Measurements from ENCODE around the gene MAPK4.

The MAPK4 gene

DNA sequence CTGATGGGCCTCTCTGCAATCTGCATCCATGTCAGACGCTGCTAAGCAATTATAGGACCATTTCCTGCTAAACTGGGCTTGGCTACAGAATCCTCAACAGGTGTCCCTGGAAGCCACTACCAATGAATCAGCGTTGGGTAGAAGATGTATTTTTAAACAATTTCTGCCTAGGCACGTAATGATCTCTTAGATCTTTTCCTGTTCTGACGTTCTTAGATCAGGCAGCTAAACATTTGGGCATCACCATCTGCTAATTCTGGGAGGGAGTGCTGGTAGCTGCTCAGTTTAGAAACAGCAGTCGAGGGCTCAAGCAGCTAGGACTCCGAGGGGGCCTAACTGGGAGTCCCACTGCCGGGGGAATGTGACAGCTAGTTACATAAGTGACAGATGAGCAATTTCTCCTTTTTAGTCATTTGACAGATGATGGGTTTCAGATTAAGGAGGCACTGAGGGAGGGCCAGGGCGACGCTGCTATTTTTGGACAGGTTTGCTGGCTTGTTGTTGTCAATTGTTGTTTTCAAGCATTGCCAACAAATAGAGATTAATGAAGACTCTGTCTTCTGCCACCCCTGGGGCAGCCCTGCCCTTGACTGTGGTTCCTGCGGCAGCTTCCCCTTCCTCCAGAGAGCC lies 167.2 kb downstream of the MAPK4 start:
- DNase-seq: no peak

DNA sequence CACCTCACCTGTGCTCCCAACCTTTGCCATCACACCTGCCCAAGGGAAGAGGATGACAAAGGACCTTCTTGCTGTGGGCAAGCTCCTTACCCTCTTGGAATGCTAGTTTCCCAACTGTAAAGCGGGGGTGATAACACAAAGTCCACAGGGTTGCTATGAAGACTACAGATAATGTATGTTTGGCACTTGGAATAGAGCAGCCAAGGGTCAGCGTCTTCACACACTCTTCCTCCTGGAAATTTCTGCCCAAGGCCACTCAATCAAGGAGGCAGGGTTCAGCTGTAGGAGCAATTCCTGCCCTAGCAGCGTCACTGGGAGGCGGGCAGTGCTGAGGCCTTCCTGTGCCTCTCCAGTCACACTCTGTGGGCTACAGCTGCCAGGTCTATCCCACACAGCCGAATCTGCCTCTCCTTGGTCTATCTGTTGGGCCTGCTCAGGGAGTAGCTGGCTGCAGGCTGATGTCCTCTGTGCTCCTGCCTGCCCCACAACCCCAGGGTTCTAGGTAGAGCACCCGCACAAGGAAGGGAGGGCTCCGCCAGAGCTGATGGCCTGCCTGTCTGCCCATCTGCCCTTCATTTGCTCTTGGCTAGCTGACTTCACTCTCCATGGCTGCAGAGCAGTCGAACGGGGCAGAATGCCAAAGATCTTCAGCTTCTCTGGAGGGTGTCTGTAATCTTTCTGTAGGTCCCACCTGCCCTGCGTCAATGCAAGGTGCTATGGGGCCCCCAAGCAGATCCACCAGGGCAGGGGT lies 168.0 kb downstream of the MAPK4 start:
- DNase-seq: peak; percentile 13

DNA sequence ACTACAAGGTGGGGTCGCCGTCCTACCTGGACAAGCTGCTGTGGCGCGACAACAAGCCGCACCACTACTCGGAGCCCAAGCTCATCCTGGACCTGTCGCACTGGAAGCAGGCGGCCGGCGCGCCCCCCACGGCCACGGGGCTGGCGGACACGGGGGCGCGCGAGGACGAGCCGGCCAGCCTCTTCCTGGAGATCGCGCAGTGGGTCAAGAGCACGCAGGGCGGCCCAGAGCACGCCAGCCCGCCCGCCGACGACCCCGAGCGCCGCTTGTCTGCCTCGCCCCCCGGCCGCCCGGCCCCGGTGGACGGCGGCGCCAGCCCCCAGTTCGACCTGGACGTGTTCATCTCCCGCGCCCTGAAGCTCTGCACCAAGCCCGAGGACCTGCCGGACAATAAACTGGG lies 169.5 kb downstream of the MAPK4 start:
- DNase-seq: no peak

DNA sequence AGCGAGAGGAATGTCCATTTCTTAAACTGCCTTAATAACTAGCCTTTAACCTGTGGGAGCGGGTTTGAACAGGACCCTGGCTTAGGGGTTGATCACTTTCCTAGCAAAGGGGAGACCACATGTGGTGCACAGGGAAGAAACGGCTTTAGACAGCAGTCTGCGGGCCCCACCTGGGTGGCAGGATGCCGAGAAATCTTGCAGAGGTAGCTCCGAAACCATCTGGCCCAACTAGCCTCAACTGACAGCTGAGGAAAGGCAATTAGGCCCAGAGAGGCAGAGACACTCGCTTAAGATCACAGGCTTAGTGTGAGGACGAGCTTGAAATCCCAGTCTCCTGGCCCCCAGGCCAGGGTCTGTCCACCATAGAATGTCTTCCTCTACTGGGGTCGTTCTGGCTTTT lies 170.1 kb downstream of the MAPK4 start:
- DNase-seq: no peak

DNA sequence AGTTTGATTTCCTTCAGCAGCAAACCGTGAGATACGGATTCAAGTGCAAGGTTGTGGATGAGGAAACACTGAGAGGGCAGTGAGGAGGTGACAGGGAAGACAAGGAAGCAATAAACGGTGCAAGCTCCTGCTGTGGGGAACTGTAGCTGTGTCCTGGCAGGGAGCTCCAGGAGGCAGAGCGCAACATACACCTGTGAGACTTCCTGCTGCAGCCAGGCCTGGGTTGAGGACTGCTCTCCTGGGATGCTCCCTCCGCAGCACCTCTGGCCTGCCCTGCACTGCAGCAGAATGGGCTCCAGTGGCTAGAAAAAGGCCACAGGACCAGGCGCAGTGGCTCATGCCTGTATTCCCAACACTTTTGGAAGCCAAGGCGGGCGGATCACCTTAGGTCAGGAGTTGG lies 174.5 kb downstream of the MAPK4 start:
- DNase-seq: no peak

DNA sequence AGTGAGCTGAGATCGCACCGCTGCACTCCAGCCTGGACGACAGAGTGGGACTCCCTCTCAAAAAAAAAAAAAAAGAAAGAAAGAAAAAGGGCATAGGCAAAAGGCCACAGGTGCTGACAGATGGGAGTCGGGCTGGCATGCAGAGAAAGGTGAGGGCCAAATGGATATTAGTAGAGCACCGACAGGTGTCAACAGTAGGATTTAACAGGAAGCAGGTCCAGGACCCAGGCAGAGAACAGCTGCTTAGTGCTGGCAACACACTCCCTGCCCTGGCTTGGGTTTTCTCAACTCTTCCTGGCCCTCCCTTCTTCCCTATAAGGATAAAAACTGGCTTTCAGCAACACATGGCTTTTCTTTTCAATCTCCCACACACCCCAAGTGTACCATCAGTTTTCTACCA lies 175.0 kb downstream of the MAPK4 start:
- no peak for DNase-seq

DNA sequence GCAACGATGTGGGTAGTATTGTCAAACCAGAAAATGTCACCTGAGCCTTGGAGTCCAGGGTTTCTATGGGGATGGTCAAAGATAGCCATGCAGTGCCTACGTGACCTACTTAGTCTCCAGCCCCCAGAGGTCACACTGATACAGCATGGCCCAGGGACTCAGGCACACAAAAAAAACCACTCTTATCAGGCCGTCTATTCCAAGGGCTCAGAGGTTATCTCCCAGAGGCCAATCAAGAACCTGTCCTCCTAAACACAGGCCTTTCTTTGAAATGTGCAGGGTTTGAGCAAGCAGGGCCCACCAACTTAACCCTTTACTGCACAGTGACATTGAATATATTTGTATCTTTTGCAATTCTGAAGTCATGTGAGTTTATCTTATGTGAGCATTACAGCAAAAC lies 177.2 kb downstream of the MAPK4 start:
- DNase-seq: no peak

DNA sequence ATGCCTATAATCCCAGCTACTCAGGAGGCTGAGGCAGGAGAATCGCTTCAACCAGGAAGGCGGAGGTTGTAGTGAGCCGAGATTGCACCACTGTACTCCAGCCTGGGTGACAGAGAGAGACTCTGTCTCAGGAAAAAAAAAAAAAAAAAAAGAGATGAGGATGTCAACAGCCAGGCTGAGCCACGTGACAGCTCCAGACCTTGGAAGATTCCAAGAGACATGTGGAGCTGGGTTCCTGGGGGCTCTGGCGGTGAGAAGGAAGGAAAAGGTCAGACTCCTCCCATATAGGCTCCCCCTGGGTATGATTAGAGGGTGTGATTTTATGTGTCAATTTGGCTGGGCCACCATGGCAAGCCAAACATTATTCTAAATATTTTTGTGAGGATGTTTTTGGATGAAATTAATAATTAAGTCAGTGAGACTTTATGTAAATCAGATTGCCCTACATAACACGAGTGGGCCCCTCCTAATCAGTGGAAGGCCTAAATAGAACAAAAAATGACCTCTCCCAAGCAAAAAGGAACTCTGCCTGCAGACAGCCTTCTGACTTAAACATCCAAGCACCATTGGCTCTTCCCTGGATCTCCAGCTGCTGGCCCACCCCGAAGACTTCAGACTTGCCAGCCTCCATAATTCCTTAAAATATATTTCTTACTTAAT lies 178.3 kb downstream of the MAPK4 start:
- no peak for DNase-seq

DNA sequence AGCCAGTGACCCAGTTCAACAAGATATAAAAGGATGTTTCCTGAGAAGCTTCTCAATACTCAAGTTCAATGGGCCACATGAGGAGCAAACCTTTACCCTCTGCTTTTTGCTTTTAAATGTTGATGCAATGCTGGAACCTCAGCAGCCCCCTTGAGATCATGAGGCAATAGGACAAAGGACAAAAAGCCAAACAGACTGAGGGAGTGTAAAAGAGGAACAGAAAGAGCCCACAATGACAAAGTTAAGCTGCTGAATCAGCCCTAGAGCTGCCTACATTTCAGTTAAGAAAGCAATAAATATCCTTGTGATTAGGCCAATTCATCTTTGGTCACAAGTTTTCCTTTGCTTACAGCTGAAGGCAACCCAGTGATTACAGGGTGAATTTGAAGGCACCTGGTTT lies 183.1 kb downstream of the MAPK4 start:
- DNase-seq: no peak

DNA sequence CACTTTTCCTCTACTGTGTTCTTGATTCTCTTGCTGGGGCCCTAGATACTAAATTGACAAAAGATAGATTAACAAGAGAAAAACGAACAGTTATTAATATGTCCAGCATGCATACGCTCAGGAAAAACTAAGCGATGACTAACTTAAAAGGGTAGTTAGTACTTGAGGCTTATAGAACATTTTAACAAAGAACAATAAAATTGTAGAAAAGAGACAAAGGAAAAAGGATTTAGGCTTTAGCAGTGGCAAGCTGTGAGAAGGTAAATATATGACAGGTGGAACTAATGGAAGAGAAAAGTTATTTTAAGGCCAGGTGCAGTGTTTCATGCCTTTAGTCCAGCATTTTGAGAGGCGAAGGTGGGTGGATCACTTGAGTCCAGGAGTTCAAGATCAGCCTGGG lies 184.4 kb downstream of the MAPK4 start:
- no peak for DNase-seq

DNA sequence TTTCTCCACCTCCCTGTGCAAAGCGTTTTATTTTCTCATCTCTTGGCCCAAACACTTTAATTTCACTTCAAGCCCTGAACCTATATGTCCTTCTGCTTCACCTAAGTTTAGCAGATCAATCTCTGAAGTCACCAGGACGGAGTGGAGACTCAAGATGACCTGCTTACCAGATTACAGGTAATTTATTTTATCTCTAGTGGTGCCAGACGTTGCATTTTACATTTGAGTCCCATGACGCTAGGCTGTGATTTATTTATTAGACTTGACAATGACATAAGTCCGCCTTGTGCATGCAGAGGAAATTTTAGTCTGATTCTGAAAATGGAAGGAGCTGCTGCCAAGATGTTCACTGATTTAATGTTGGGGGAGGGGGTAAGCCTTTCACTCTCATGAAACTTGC lies 186.1 kb downstream of the MAPK4 start:
- DNase-seq: no peak

DNA sequence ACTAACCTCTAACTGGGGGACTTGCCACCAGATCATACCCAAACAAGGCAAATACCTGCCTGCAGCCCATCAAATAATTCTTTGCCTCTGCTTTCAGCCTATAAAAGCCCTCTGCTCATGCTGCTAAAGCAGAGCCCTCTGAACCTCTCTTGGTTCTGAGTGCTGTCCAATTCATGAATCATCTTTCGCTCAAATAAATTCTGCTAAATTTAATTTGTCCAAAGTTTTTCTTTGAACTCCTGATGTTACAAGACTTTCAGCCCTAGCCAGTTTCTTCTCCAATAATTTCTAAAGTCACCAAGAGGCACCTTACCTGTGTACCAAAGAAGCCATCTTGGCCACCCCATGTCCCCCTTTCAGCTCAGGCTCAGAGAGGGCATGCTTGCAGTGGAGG lies 188.0 kb downstream of the MAPK4 start:
- DNase-seq: no peak

DNA sequence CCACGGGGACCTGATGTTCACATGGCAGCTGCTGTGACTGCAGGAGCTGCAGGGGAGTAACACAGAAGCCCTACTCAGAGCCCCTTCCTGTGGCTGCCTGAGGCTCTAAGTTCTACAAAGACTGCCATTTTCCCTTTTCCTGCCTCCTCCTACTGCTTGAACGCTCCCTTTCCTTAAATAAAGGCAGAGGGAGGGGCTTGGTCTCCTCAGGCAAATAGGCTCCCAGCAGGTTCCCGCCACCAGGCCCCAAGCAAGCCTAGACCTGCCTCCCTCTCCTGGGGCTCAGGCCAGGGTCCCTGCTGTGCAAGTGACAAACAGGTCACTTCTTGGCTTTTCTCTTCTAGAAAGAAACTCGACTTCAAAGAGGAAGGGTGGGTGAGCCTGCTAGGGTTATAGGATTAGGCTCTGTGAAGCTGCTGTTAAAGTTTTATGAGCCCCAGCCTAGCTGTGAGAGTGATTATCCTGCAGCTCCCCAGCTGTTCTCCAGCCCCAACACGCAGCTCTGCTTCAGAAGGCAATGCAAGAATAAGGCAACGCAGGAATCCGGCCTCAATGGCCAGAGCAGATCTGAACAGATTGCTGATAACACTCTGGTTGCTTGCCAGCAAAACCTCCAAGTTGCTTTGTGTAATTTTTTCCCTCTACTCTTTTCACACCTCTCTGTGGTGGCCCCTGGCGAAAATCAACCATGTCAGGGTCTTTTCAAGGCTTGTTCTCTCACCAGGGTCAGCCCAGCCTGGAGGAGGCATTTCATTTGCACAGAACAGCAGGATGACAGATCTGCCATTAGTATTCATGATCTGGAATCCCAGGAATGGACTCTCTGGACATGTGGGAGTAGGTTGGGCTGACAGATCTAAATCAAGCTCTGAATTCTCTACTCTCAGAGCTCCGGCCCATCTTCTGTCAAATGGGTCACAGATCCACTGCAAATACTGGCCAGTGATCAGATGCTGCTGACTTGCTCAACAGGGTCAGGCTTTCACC lies 188.6 kb downstream of the MAPK4 start:
- no peak for DNase-seq

DNA sequence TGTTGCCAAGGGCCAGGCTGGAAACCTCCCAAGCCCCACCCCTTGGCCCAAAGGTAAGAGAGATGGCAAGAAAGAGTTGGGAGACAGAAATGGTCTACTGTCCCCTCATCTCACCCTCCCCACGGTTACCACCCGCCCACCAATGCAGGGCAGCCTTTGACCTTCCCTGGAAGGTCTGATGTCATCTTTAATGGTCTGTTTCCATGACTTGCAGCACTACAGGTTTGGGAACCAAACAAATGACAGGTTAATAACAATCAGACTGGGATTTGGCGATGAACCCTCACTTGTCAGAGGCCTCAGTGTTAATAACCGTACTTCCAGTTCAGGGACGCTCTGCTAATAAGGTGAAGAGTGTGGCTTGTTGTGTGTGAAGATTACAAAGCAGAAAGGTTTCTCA lies 189.5 kb downstream of the MAPK4 start:
- DNase-seq: no peak

DNA sequence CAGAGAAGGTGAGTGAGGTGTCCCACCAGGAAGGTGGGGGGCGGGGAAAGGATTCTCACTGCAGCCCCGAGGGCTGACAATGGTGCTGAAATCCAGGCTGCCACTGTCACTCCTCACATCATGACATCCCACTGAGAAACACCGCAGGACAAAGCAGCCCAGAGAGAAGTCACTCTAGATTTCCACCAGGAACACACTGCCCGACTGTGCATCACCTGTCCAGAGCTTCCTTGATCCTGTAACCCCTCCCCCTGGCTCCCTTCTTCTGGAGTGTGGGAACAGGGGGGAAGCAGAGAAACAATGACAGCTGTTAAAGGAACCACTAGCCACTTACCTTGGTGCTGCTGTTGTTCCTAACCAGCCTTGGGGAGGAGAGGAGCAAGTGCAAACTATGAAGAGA lies 190.1 kb downstream of the MAPK4 start:
- DNase-seq: no peak

DNA sequence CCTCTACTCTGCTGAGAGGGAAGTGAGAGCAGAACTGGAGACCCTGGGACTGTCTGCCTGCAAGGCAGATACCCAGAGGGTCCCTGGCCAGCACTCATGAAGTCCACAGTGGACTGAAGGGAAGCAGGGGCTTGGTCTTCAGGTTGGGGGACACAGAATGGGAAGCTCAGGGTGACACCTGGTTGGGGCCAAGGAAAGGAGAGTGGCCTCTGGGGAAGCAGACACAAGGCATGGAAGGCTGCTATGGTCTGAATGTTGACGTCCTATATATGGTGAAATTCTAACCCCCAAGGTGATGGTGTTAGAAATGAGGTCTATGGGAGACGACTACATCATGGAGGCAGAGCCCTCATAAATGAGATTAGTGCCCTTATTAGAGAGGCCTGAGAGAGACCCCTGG lies 190.7 kb downstream of the MAPK4 start:
- DNase-seq: no peak

DNA sequence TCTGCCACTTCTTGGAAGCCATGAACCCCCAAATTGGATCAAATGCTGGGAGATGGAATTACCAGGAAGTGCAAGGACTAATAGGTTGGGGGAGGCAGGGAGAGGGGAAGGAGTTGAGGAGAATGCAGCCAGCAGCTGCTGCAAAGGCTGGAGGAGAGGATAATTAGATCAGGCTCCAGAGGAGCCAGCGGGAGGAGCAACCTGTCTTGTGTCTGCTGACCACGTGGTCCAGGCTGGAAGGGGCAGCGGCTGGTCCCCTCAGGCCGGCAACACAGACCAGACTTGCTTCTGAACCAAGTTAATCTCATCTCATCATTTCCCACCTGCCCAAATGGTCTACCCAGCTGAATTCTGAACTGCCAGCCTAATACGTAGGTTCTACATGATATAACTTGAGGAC lies 191.6 kb downstream of the MAPK4 start:
- no peak for DNase-seq

DNA sequence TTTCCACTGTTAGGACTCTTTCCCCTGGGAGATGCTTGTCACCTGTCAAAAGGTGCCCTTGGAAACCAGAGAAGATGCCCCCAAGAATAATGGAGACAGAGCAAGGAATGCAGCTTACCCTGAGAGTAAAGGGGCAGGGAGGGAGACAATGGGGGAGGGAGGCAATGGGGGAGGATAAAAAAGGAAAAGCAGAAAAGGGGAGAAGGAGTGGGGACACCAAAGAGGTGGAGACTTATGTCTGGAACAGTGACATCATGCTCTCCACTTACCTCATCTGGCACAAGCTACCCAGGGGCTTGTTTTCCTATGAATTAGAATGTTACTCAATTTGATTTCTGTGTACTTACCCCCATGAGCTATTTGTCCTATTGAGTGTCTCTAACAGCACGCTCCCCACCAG lies 192.1 kb downstream of the MAPK4 start:
- DNase-seq: no peak

DNA sequence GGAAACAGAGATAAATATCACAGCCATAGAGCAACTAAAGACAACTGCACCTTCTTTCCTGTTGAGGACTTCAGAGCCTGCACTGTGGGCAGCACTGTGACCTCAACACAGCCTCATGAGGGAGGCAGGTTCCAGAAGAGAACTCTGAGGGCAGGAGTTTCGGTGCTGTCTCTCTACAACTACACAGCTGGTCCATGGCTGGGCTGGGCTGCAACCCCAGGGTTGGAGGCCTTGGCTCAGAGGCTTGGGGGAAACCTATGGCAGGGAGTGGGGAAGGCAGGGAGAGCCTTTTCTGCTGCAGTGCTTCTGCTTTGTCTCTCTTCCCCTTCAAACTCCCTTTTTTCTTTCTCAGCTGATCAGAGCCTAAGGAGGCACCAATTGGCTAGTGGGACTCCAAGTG lies 193.4 kb downstream of the MAPK4 start:
- DNase-seq: no peak

DNA sequence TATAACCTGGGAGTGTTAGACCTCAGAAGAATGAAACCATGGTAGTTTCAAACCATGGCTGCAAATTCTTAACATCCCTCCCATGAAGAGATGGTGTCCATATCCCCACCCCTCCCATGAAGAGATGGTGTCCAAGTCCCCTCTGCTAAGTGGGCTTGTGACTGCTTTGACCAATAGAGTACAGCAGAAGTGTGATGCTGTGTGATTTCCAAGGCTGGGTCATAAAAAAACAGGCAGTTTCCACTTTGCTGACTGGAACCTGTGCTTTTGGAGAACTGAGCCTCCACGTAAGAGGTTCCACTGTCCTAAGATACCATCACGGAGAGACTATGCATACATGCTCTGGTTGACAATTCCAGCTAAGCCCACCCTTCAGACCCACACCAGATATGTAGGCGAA lies 194.4 kb downstream of the MAPK4 start:
- no peak for DNase-seq

DNA sequence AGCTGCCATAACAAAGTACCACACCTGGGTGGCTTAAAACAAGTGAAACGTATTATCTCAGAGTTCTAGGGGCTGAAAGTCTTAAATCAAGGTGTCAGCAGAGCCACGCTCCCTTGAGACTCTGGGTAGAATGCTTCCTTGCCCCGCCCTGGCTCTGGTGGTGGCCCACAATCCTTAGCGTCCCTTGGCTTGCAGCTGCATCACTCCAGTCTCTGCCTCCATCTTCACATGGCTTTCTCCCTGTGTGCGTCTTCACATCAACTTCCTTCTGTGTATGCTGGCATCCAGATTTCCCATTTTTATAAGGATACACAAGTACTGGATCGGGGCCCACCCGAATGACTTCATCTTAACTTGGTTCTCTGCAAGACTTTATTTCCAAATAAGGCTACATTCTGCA lies 197.5 kb downstream of the MAPK4 start:
- no peak for DNase-seq

DNA sequence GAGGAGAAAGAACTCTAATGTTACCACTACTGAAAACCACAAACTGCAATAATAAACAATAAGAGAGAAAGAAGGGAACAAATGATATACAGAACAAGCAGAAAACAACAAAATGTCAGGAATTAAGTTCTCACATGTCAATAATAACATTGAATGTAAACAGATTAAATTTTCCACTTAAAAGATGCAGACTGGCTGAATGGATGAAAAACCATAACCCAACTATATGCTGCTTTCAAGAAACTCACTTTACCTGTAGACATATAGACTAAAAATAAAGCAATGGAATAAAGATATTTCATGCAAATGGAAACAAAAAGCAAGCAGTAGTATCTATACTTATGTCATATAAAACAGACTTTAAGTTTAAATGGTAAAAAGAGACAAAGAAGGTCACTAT lies 209.6 kb downstream of the MAPK4 start:
- no peak for DNase-seq

DNA sequence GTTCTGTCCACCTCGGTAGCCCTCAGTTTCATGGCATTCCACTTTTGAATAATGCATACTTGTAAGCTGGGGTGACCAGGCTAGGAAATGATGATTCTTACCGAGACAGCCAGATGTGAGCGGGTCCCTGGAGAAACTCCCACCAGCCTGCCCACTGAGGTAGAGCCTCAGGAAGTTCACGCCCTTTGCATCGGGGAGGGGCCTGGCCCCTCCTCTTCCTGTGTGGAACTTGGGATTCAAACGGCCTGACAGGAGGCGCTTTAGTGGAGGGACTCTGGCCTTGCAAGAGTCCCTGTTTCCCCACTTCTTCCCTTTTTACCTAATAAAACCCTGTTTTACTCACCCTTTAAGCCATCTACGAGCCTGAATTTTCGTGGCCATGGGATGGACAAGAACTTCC lies 215.3 kb downstream of the MAPK4 start:
- no peak for DNase-seq

Data from NCI-H1092 (cell line).